Measurements from ENCODE around the gene C4orf36. TPM values are rescaled to one million over a fixed set of nuclear protein-coding genes. Genes with fewer than 3 reads are reported as not detected.

Gene C4orf36
- total RNA-seq, result not detected
- not detected for polyA plus RNA-seq

DNA sequence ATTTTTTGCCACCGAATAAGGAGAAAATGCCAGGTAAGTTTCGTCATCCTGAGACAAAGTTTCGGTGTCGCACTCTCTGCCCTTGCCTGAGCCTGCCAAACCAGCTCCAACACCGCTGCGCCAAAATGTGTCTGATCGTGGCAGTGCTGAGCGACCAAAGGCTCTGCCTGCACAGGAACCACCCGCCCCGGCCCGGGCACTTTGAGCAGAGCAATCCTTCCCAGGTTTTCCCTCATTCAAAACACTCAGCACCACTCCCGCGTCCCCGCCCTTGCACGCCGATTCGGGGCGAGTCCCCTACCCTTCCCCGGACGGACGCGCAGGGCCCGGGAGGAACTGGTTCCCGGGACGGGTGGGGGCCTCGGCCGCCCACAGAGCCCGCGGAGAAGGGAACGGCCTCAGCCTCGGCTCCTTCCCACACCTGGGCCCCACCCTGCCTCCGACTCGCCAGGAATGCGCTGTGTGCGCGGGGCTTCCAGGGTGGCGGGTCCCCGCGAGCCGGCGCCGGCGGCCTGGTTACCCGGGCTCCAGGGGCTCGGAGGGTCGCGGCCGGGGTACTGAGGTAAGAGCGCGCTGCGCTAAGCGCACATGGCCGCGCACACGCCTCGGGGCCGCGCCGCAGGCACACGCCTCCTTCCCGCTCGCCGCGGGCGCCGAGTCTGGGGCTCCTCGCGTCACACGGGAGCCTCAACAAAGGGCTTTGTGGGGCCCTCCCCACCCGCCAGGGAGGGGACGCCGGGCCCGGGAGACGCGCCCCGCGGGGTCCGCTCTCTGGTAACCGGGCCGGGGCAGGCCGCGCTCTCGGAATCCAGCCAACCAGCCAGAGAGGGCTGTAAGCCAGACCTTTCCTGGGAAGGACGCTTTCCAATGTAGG lies at the start of gene C4orf36:
Gene C4orf36 (minus strand): TSS at position 661 of the 874 bp plus-strand sequence. CDS start 902 bp downstream, outside the sequence.
- DNase-seq, result peak in 1 of 5 donors; percentile 12
- no peaks in the 10 kb centered on the region for H3K9me3 ChIP-seq (ENCODE audit: low read length)
- H3K27me3 ChIP-seq (ENCODE audit: insufficient read depth, low read length, poor library complexity, severe bottlenecking), result peaks cover 15% of the 10 kb centered on the region
- no peak within 1 kb of the TSS for H3K27ac ChIP-seq (ENCODE audit: low read depth, low read length)
- no peaks in the 10 kb centered on the region for H3K36me3 ChIP-seq (ENCODE audit: insufficient read depth, low read length)
- Mint-ChIP-seq H3K27ac (no peak within 1 kb of the TSS), H3K27me3 (peaks cover 26 to 41% of the 10 kb centered on the region in 2 donors), H3K4me1 (peaks cover 2 to 16% (median 13%) of the 10 kb centered on the region in 3 donors), H3K36me3 (peaks cover 0 to 6% (median 1%) of the 10 kb centered on the region in 3 donors), H3K9me3 (no peaks in the 10 kb centered on the region), H3K4me3 (peak within 1 kb of the TSS; percentile 63 to 87 (median 80))
- ChIA-PET CTCF (no interaction called here), POLR2A (interaction anchor here (0.5 kb wide), 1 partner anchor 43 kb away, joined by 3 read pairs; the partner anchor contains the start of gene AFF1)
- H3K4me3 ChIP-seq (ENCODE audit: low read length), result peak within 1 kb of the TSS; percentile 28
- H3K4me1 ChIP-seq (ENCODE audit: insufficient read depth, low read length), result no peaks in the 10 kb centered on the region

DNA sequence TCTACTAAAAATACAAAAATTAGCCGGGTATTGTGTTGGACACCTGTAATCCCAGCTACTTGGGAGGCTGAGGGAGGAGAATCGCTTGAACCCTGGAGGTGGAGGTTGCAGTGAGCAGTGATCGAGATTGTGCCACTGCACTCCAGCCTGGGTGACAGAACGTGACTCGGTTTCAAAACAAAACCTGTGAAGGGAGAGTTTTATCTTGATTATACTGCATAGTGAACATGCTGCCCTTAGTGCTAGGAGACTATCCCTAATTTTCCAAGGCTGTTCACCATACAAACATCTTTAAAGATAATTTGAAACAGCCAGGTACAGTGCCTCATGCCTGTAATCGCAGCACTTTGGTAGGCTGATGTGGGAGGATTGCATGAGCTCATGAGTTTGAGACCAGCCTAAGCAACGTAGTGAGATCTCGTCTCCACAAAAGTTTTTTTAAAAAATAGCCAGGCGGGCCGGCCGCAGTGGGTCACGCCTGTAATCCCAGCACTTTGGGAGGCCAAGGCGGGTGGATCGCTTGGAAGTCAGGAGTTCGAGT lies 48.8 kb upstream of the C4orf36 start:
- peaks cover 0 to 5% (median 2%) of the 10 kb centered on the region in 3 donors for H3K36me3 Mint-ChIP-seq
- ChIA-PET CTCF (interaction anchor here (1.9 kb wide), 1 partner anchor 18 kb away, joined by 4 read pairs; no protein-coding TSS in a partner anchor), POLR2A (no interaction called here)
- Histone ChIP-seq H3K27me3 (ENCODE audit: insufficient read depth, low read length, poor library complexity, severe bottlenecking) (no peaks in the 10 kb centered on the region), H3K36me3 (ENCODE audit: insufficient read depth, low read length) (no peaks in the 10 kb centered on the region), H3K27ac (ENCODE audit: low read depth, low read length) (no peak overlapping the region), H3K4me3 (ENCODE audit: low read length) (no peak overlapping the region), H3K9me3 (ENCODE audit: low read length) (no peaks in the 10 kb centered on the region), H3K4me1 (ENCODE audit: insufficient read depth, low read length) (peaks cover 56% of the 10 kb centered on the region)
- H3K9me3 Mint-ChIP-seq, result no peaks in the 10 kb centered on the region
- DNase-seq, result no peak
- H3K27ac Mint-ChIP-seq, result peak overlapping the region in 4 of 8 donors; percentile 24 to 97 (median 62)
- H3K4me1 Mint-ChIP-seq, result peaks cover 55 to 85% (median 79%) of the 10 kb centered on the region in 3 donors
- H3K27me3 Mint-ChIP-seq, result no peaks in the 10 kb centered on the region
- no peak overlapping the region for H3K4me3 Mint-ChIP-seq

GRCh38 chr4:86939729-86940575 lies 47.7 kb upstream of the C4orf36 start:
- Histone ChIP-seq H3K9me3 (ENCODE audit: low read length) (no peaks in the 10 kb centered on the region), H3K27me3 (ENCODE audit: insufficient read depth, low read length, poor library complexity, severe bottlenecking) (no peaks in the 10 kb centered on the region), H3K4me1 (ENCODE audit: insufficient read depth, low read length) (peaks cover 56% of the 10 kb centered on the region), H3K4me3 (ENCODE audit: low read length) (no peak overlapping the region), H3K27ac (ENCODE audit: low read depth, low read length) (no peak overlapping the region), H3K36me3 (ENCODE audit: insufficient read depth, low read length) (no peaks in the 10 kb centered on the region)
- H3K27me3 Mint-ChIP-seq, result no peaks in the 10 kb centered on the region
- peaks cover 0 to 13% (median 2%) of the 10 kb centered on the region in 3 donors for H3K36me3 Mint-ChIP-seq
- POLR2A ChIA-PET, result interaction anchor here (0.9 to 7.2 kb wide), 2 partner anchors 60 to 66 kb away, joined by 5 to 128 read pairs; no protein-coding TSS in a partner anchor
- H3K27ac Mint-ChIP-seq, result peak overlapping the region; percentile 55 to 97 (median 86)
- no peaks in the 10 kb centered on the region for H3K9me3 Mint-ChIP-seq
- H3K4me3 Mint-ChIP-seq, result peak overlapping the region; percentile 56 to 84 (median 72)
- CTCF ChIA-PET, result interaction anchor here (0.8 to 2.9 kb wide), 6 partner anchors 13 to 153 kb away, joined by 3 to 9 read pairs (median 4); no protein-coding TSS in a partner anchor
- DNase-seq, result peak in 1 of 5 donors; percentile 2
- peaks cover 56 to 83% (median 77%) of the 10 kb centered on the region in 3 donors for H3K4me1 Mint-ChIP-seq

DNA sequence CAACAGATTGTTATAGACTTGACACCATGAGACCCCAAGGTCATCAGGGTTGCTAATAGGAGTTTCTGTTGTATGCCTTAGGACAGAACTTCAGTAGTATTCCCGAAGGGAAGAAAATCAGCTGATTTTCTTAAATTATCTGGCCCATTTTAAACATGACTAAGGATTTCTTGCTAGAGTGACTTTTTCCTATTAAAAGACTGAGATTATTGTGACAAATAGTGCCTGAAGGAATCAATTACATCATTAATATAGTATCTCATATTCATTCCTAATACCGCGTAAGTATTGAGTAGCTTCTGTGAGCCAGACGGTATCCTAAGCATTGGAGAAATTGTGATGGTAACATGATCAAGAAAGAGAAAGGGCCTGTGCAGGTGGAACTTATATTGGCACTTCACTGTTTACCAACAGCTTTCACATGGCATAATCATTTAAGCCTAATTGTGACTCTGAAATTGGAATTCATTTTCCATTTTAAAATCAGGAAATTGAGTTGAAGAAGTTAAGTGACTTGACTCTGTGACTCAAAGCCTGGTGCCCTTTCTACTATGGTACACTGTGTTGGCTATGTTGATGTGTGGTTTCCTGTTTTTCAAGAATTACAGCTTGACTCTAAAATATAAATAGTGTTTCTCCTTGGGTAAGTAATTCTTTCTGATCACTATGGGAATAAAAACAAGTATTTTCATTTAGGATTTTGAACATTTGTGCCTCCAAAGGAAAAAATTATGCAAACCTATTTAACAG lies 46.7 kb upstream of the C4orf36 start:
- H3K36me3 Mint-ChIP-seq, result peaks cover 0 to 16% (median 0%) of the 10 kb centered on the region in 3 donors
- H3K27me3 Mint-ChIP-seq, result no peaks in the 10 kb centered on the region
- no peak overlapping the region for H3K27ac ChIP-seq (ENCODE audit: low read depth, low read length)
- H3K36me3 ChIP-seq (ENCODE audit: insufficient read depth, low read length), result no peaks in the 10 kb centered on the region
- no peaks in the 10 kb centered on the region for H3K9me3 ChIP-seq (ENCODE audit: low read length)
- H3K4me1 Mint-ChIP-seq, result peaks cover 58 to 80% (median 72%) of the 10 kb centered on the region in 3 donors
- no peaks in the 10 kb centered on the region for H3K27me3 ChIP-seq (ENCODE audit: insufficient read depth, low read length, poor library complexity, severe bottlenecking)
- no peaks in the 10 kb centered on the region for H3K9me3 Mint-ChIP-seq
- H3K4me3 Mint-ChIP-seq, result peak overlapping the region; percentile 56 to 84 (median 72)
- ChIA-PET CTCF (interaction anchor here (0.8 to 2.9 kb wide), 7 partner anchors 14 to 154 kb away, joined by 3 to 9 read pairs (median 4); no protein-coding TSS in a partner anchor), POLR2A (interaction anchor here (0.9 to 7.2 kb wide), 2 partner anchors 61 to 67 kb away, joined by 5 to 128 read pairs; no protein-coding TSS in a partner anchor)
- no peak for DNase-seq
- peak overlapping the region; percentile 55 to 97 (median 86) for H3K27ac Mint-ChIP-seq
- H3K4me3 ChIP-seq (ENCODE audit: low read length), result no peak overlapping the region
- peaks cover 57% of the 10 kb centered on the region for H3K4me1 ChIP-seq (ENCODE audit: insufficient read depth, low read length)

- Mint-ChIP-seq H3K4me3 (peak overlapping the region; percentile 89 to 96 (median 92)), H3K4me1 (peaks cover 52 to 65% (median 65%) of the 10 kb centered on the region in 3 donors), H3K27me3 (no peaks in the 10 kb centered on the region), H3K9me3 (no peaks in the 10 kb centered on the region), H3K36me3 (peaks cover 0 to 17% (median 0%) of the 10 kb centered on the region in 3 donors), H3K27ac (peak overlapping the region; percentile 90 to 98 (median 97))
- Histone ChIP-seq H3K4me1 (ENCODE audit: insufficient read depth, low read length) (peaks cover 54% of the 10 kb centered on the region), H3K27me3 (ENCODE audit: insufficient read depth, low read length, poor library complexity, severe bottlenecking) (no peaks in the 10 kb centered on the region), H3K27ac (ENCODE audit: low read depth, low read length) (peak overlapping the region; percentile 83), H3K9me3 (ENCODE audit: low read length) (no peaks in the 10 kb centered on the region), H3K4me3 (ENCODE audit: low read length) (peak overlapping the region; percentile 95), H3K36me3 (ENCODE audit: insufficient read depth, low read length) (no peaks in the 10 kb centered on the region)
- ChIA-PET CTCF (interaction anchor here (1.3 to 2.9 kb wide), 9 partner anchors 14 to 215 kb away, joined by 3 to 56 read pairs (median 5); no protein-coding TSS in a partner anchor), POLR2A (interaction anchor here (0.6 to 7.2 kb wide), 6 partner anchors 15 to 1348 kb away, joined by 3 to 128 read pairs (median 4); partner anchors contain the start of genes HSD17B11, KLHL8, NUDT9 and PPM1K)
- peak; percentile 48 to 81 (median 70) for DNase-seq
Measured at GRCh38 chr4:86935853-86936733, 43.9 kb upstream of the C4orf36 start.

DNA sequence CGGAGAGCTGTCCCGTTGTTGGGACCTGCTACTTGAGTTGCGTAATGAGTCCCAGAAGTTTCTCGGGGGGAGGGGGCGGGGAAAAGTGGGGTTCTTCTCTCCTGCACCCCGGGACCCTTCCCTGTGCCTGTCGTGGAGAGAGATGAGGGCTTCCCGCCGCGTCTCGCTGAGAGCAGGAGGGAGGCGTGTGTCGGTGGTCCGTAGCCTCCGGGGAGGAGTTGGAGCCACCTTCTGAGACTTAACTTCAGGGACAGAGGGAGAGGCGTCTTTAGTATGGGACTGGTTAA lies 43.3 kb upstream of the C4orf36 start:
- Mint-ChIP-seq H3K4me1 (peaks cover 50 to 62% (median 59%) of the 10 kb centered on the region in 3 donors), H3K9me3 (no peaks in the 10 kb centered on the region), H3K27me3 (no peaks in the 10 kb centered on the region), H3K27ac (peak overlapping the region; percentile 90 to 98 (median 97)), H3K36me3 (peaks cover 0 to 19% (median 3%) of the 10 kb centered on the region in 3 donors), H3K4me3 (peak overlapping the region; percentile 89 to 96 (median 92))
- POLR2A ChIA-PET, result interaction anchor here (0.9 to 7.2 kb wide), 6 partner anchors 15 to 1349 kb away, joined by 3 to 128 read pairs (median 4); partner anchors contain the start of genes KLHL8, NUDT9 and PPM1K
- Histone ChIP-seq H3K4me1 (ENCODE audit: insufficient read depth, low read length) (peaks cover 50% of the 10 kb centered on the region), H3K27ac (ENCODE audit: low read depth, low read length) (peak overlapping the region; percentile 83), H3K27me3 (ENCODE audit: insufficient read depth, low read length, poor library complexity, severe bottlenecking) (no peaks in the 10 kb centered on the region), H3K36me3 (ENCODE audit: insufficient read depth, low read length) (no peaks in the 10 kb centered on the region), H3K4me3 (ENCODE audit: low read length) (peak overlapping the region; percentile 95), H3K9me3 (ENCODE audit: low read length) (no peaks in the 10 kb centered on the region)
- CTCF ChIA-PET, result interaction anchor here (1.3 to 2.9 kb wide), 10 partner anchors 9 to 215 kb away, joined by 3 to 56 read pairs (median 6); no protein-coding TSS in a partner anchor
- DNase-seq, result no peak
